ENCODE results near the gene MEGF11.

MEGF11 gene

GRCh38 chr15:65996901-65997300 lies 256.6 kb downstream of the MEGF11 start:
- no peak overlapping the region for H3K4me3 ChIP-seq (ENCODE audit: severe bottlenecking)
- H3K27me3 ChIP-seq (ENCODE audit: insufficient read depth, poor library complexity, severe bottlenecking), result peaks cover 28% of the 10 kb centered on the region
- H3K36me3 ChIP-seq (ENCODE audit: low read depth), result no peaks in the 10 kb centered on the region
- DNase-seq (ENCODE audit: low spot score) (no peak), ATAC-seq (ENCODE audit: low read depth) (no peak)
- no peaks in the 10 kb centered on the region for H3K9me3 ChIP-seq (ENCODE audit: severe bottlenecking)
- H3K4me1 ChIP-seq (ENCODE audit: insufficient read depth, poor library complexity, severe bottlenecking), result no peaks in the 10 kb centered on the region
- H3K27ac ChIP-seq (ENCODE audit: poor library complexity, severe bottlenecking), result no peak overlapping the region
- no peak for TF ChIP-seq CTCF (IDR thresholded peaks at IDR 0.05; ENCODE audit: poor library complexity, severe bottlenecking)

DNA sequence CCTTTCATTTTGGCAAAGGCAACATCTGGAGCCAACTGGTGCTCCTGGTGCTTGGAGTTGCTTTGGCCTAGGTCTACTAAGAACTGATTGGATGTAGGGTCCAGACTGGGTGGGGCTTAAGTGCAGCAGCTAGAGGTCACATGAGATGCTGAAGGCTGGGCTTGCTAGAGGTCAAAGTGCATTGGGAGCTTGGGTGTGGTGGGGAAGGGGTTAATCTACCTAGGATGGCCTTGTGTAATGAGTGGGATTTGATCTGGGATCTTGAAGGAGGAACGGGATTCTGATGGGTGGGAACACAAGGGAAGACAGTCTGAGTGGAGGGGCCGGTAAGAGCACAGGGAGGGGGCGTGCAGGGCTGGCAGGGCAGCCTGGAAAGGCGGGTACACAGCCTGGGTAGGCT lies 258.7 kb downstream of the MEGF11 start:
- no peak for TF ChIP-seq CTCF (IDR thresholded peaks at IDR 0.05; ENCODE audit: poor library complexity, severe bottlenecking)
- H3K27me3 ChIP-seq (ENCODE audit: insufficient read depth, poor library complexity, severe bottlenecking), result peaks cover 25% of the 10 kb centered on the region

GRCh38 chr15:65993762-65994161 lies 259.8 kb downstream of the MEGF11 start:
- Histone ChIP-seq H3K27me3 (ENCODE audit: insufficient read depth, poor library complexity, severe bottlenecking) (peaks cover 25% of the 10 kb centered on the region), H3K4me3 (ENCODE audit: severe bottlenecking) (no peak overlapping the region), H3K27ac (ENCODE audit: poor library complexity, severe bottlenecking) (no peak overlapping the region), H3K9me3 (ENCODE audit: severe bottlenecking) (no peaks in the 10 kb centered on the region), H3K4me1 (ENCODE audit: insufficient read depth, poor library complexity, severe bottlenecking) (no peaks in the 10 kb centered on the region), H3K36me3 (ENCODE audit: low read depth) (no peaks in the 10 kb centered on the region)
- ATAC-seq (ENCODE audit: low read depth) (no peak), DNase-seq (ENCODE audit: low spot score) (no peak)
- TF ChIP-seq CTCF (IDR thresholded peaks at IDR 0.05; ENCODE audit: poor library complexity, severe bottlenecking), result no peak

More for the DNA sequence above, 258.7 kb downstream of the MEGF11 start:
- ATAC-seq (ENCODE audit: low read depth) (no peak), DNase-seq (ENCODE audit: low spot score) (no peak)
- H3K4me1 ChIP-seq (ENCODE audit: insufficient read depth, poor library complexity, severe bottlenecking), result no peaks in the 10 kb centered on the region
- no peaks in the 10 kb centered on the region for H3K9me3 ChIP-seq (ENCODE audit: severe bottlenecking)
- H3K27ac ChIP-seq (ENCODE audit: poor library complexity, severe bottlenecking), result no peak overlapping the region
- H3K4me3 ChIP-seq (ENCODE audit: severe bottlenecking), result no peak overlapping the region
- H3K36me3 ChIP-seq (ENCODE audit: low read depth), result no peaks in the 10 kb centered on the region

- no peak for TF ChIP-seq CTCF (IDR thresholded peaks at IDR 0.05; ENCODE audit: poor library complexity, severe bottlenecking)
- Histone ChIP-seq H3K27me3 (ENCODE audit: insufficient read depth, poor library complexity, severe bottlenecking) (peaks cover 25% of the 10 kb centered on the region), H3K36me3 (ENCODE audit: low read depth) (no peaks in the 10 kb centered on the region)
Measured at GRCh38 chr15:65993236-65993635, 260.3 kb downstream of the MEGF11 start.

GRCh38 chr15:65991721-65992483 lies 261.6 kb downstream of the MEGF11 start:
- Histone ChIP-seq H3K36me3 (ENCODE audit: low read depth) (no peaks in the 10 kb centered on the region), H3K27me3 (ENCODE audit: insufficient read depth, poor library complexity, severe bottlenecking) (peaks cover 30% of the 10 kb centered on the region), H3K27ac (ENCODE audit: poor library complexity, severe bottlenecking) (no peak overlapping the region), H3K4me3 (ENCODE audit: severe bottlenecking) (no peak overlapping the region), H3K4me1 (ENCODE audit: insufficient read depth, poor library complexity, severe bottlenecking) (no peaks in the 10 kb centered on the region), H3K9me3 (ENCODE audit: severe bottlenecking) (no peaks in the 10 kb centered on the region)
- DNase-seq (ENCODE audit: low spot score) (no peak), ATAC-seq (ENCODE audit: low read depth) (no peak)
- TF ChIP-seq CTCF (IDR thresholded peaks at IDR 0.05; ENCODE audit: poor library complexity, severe bottlenecking), result no peak

More at GRCh38 chr15:65993236-65993635, 260.3 kb downstream of the MEGF11 start:
- ATAC-seq (ENCODE audit: low read depth) (no peak), DNase-seq (ENCODE audit: low spot score) (no peak)
- H3K4me3 ChIP-seq (ENCODE audit: severe bottlenecking), result no peak overlapping the region
- H3K27ac ChIP-seq (ENCODE audit: poor library complexity, severe bottlenecking), result no peak overlapping the region
- no peaks in the 10 kb centered on the region for H3K4me1 ChIP-seq (ENCODE audit: insufficient read depth, poor library complexity, severe bottlenecking)
- no peaks in the 10 kb centered on the region for H3K9me3 ChIP-seq (ENCODE audit: severe bottlenecking)

Data from RWPE2 (cell line).